ENCODE measurements around the gene JAZF1. TPM values are rescaled to one million over a fixed set of nuclear protein-coding genes. Genes with fewer than 3 reads are reported as not detected.

Gene JAZF1
- total and polyA plus RNA-seq, 2 of the 8 experiments (the other 6 are each of a cell fraction or from before 2014, with no cell fraction given) = 2.6 to 21.8 TPM

DNA sequence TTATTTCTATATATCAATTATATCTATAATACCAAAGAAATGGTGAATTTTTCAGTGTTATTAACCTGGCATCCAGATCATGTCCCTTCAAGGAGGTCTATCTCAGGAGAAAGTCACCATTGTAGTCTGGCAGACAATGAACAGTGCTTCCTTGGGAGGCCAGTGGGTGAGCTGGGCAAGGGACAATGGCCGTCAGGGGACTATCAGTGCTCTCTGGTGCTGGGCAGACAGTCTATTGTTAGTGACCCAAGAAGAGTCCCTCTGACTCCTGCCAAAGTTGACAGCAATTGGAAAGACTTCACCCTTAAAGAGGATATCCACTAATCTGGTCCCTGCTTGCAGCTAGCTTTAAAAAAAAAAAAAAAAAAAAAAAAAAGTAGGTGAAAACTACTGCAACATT, 7.1 kb downstream of the JAZF1 start (continued):
- no peak for TF ChIP-seq CHD1 (IDR thresholded peaks at IDR 0.05; ENCODE audit: low read depth, low read length)
- TF ChIP-seq NRF1 (IDR thresholded peaks at IDR 0.05; ENCODE audit: low read depth, low read length) = no peak
- no peak for TF ChIP-seq TAF1 (IDR thresholded peaks at IDR 0.05; ENCODE audit: low read depth, low read length)

Data from H1 (cell line).